Sigmoid colon (tissue), 4 donors: ENCODE measurements around the gene NCKAP5.

Experiments
- EP300 ChIP-seq, 4 donors: sonication (generic); formaldehyde crosslinking; IDR thresholded peaks; one replicate each; pipeline ENCODE4 v1.6.1; 2017; ENCODE audit warnings: antibody characterized with exemption in 4 of 4
- POLR2A ChIP-seq, 2 donors: fragments of 450-650 bp; IDR thresholded peaks; one replicate each; pipeline ENCODE4 v1.6.1; 2016; ENCODE audit warnings: antibody characterized with exemption in 2 of 2, mild to moderate bottlenecking in 2 of 2, moderate library complexity in 2 of 2
- POLR2AphosphoS5 ChIP-seq, 4 donors: sonication (generic); formaldehyde crosslinking; IDR thresholded peaks; one replicate each; pipeline ENCODE4 v1.6.1; 2017; ENCODE audit warnings: antibody characterized with exemption in 4 of 4
- TF ChIP-seq, protein P1 (sequence below), 4 experiments: fragments of 450-650 bp in 3 of 4; fragments of 200-600 bp in 1 of 4; IDR thresholded peaks; one replicate each; pipeline ENCODE4 v1.5.1; 2016 to 2019; ENCODE audit warnings: antibody characterized with exemption in 4 of 4, mild to moderate bottlenecking in 3 of 4, moderate library complexity in 2 of 4

DNA sequence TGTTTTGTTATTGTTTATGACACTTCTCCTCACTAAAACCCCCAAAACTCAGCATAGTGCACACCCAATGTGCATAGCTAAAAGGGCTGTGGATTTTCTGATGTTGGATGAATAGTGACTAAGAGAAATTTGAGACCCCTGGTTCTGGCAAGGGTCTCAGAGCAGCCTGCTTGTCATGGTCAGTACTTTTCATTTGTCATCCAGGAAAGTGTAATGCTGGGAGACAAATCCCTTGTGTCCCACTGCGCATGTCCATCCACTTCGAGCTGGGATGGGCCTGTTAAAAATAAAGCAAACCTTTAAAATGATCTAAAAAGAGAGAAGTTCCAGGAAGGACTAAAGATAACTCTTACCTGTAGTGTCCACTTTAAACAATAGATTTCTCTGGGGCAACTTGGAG, 851.3 kb downstream of the NCKAP5 start:
- TF ChIP-seq, protein P1, sequence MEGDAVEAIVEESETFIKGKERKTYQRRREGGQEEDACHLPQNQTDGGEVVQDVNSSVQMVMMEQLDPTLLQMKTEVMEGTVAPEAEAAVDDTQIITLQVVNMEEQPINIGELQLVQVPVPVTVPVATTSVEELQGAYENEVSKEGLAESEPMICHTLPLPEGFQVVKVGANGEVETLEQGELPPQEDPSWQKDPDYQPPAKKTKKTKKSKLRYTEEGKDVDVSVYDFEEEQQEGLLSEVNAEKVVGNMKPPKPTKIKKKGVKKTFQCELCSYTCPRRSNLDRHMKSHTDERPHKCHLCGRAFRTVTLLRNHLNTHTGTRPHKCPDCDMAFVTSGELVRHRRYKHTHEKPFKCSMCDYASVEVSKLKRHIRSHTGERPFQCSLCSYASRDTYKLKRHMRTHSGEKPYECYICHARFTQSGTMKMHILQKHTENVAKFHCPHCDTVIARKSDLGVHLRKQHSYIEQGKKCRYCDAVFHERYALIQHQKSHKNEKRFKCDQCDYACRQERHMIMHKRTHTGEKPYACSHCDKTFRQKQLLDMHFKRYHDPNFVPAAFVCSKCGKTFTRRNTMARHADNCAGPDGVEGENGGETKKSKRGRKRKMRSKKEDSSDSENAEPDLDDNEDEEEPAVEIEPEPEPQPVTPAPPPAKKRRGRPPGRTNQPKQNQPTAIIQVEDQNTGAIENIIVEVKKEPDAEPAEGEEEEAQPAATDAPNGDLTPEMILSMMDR (IDR thresholded peaks at IDR 0.05): no peak
- TF ChIP-seq POLR2AphosphoS5 (IDR thresholded peaks at IDR 0.05) (no peak), EP300 (IDR thresholded peaks at IDR 0.05) (no peak), POLR2A (IDR thresholded peaks at IDR 0.05) (no peak)
